Activated CD4-positive, alpha-beta T cell treated with anti-CD3 and anti-CD28 coated beads, Interleukin-2, amount 10 ng/mL, durations not matched to agents 7 days and 5 days (primary cell): ENCODE data around the gene CACYBP. TPM values are rescaled to one million over a fixed set of nuclear protein-coding genes. Genes with fewer than 3 reads are reported as not detected.

Experiments used
- CTCF ChIA-PET: fragments of 350-600 bp; sonication (Branson Sonifier 250); formaldehyde crosslinking; loops from one replicate; lab custom pipeline; 2021; ENCODE audit warnings: antibody characterized with exemption; lab: Charles Lee
- POLR2A ChIA-PET: fragments of 350-600 bp; sonication (Branson Sonifier 250); formaldehyde crosslinking; loops from one replicate; lab custom pipeline; 2021; ENCODE audit warnings: antibody characterized with exemption; lab: Charles Lee
- DNase-seq: peaks from one replicate; pipeline ENCODE4 v3.0.0-alpha.2; 2020
- H3K27ac Mint-ChIP-seq: one replicate; pipeline ENCODE4 v1.8.0; 2021; ENCODE audit warnings: mild to moderate bottlenecking, moderate library complexity, mixed read lengths
- H3K27me3 Mint-ChIP-seq: one replicate; pipeline ENCODE4 v1.8.0; 2021; ENCODE audit warnings: mixed read lengths
- H3K36me3 Mint-ChIP-seq: one replicate; pipeline ENCODE4 v1.8.0; 2021; ENCODE audit warnings: low read depth, mixed read lengths
- H3K4me1 Mint-ChIP-seq: one replicate; pipeline ENCODE4 v1.8.0; 2021; ENCODE audit warnings: mixed read lengths
- H3K4me3 Mint-ChIP-seq: one replicate; pipeline ENCODE4 v1.8.0; 2021; ENCODE audit warnings: mild to moderate bottlenecking, moderate library complexity, mixed read lengths
- H3K9me3 Mint-ChIP-seq: one replicate; pipeline ENCODE4 v1.8.0; 2021; ENCODE audit warnings: mixed read lengths
- total RNA-seq, 2 experiments: library from RNA; stranded (reverse); gene quantifications; one replicate each; pipeline ENCODE4 v1.2.3, GENCODE V29; 2021

Gene CACYBP
- 100 to 1,000 TPM; 198 to 207 TPM for total RNA-seq

GRCh38 chr1:174999936-175000696 is at the start of gene CACYBP:
TSS of gene CACYBP (plus strand) at chr1:174999947. CDS start at chr1:175000181, 234 bp downstream.
- Mint-ChIP-seq H3K4me3 (no peak within 1 kb of the TSS), H3K27ac (no peak within 1 kb of the TSS), H3K9me3 (no peaks in the 10 kb centered on the region), H3K36me3 (peaks cover 23% of the 10 kb centered on the region), H3K4me1 (peaks cover 47% of the 10 kb centered on the region), H3K27me3 (no peaks in the 10 kb centered on the region)
- ChIA-PET POLR2A (interaction anchor here (0.6 to 1.8 kb wide), 4 partner anchors 11 to 200 kb away, joined by 3 to 10 read pairs (median 6); partner anchors contain the start of gene MRPS14), CTCF (interaction anchor here (1.1 to 2.9 kb wide), 10 partner anchors 9 to 200 kb away, joined by 3 to 13 read pairs (median 7); partner anchors contain the start of gene MRPS14)
- peak; percentile 45 for DNase-seq

GRCh38 chr1:174953285-174954072 is 46.3 kb upstream of the CACYBP start:
- H3K27me3 Mint-ChIP-seq = no peaks in the 10 kb centered on the region
- DNase-seq = no peak
- no peak overlapping the region for H3K4me3 Mint-ChIP-seq
- no peaks in the 10 kb centered on the region for H3K9me3 Mint-ChIP-seq
- CTCF ChIA-PET = interaction anchor here (0.9 to 1.0 kb wide), 2 partner anchors 24 to 76 kb away, joined by 3 read pairs; no protein-coding TSS in a partner anchor
- peaks cover 8% of the 10 kb centered on the region for H3K36me3 Mint-ChIP-seq
- H3K4me1 Mint-ChIP-seq = peaks cover 30% of the 10 kb centered on the region
- POLR2A ChIA-PET = no interaction called here
- H3K27ac Mint-ChIP-seq = no peak overlapping the region

- Mint-ChIP-seq H3K9me3 (no peaks in the 10 kb centered on the region), H3K27ac (no peak overlapping the region), H3K36me3 (peaks cover 8% of the 10 kb centered on the region), H3K4me1 (peaks cover 35% of the 10 kb centered on the region), H3K4me3 (no peak overlapping the region), H3K27me3 (no peaks in the 10 kb centered on the region)
- ChIA-PET POLR2A (no interaction called here), CTCF (no interaction called here)
- DNase-seq = no peak
Measured at GRCh38 chr1:174954073-174954460, 45.7 kb upstream of the CACYBP start.

- no peak for DNase-seq
- Mint-ChIP-seq H3K4me1 (peaks cover 35% of the 10 kb centered on the region), H3K27ac (no peak overlapping the region), H3K36me3 (peaks cover 8% of the 10 kb centered on the region), H3K4me3 (no peak overlapping the region), H3K27me3 (no peaks in the 10 kb centered on the region), H3K9me3 (no peaks in the 10 kb centered on the region)
- ChIA-PET CTCF (no interaction called here), POLR2A (no interaction called here)
Measured at GRCh38 chr1:174954671-174955669, 44.8 kb upstream of the CACYBP start.

GRCh38 chr1:174956086-174956485 is 43.7 kb upstream of the CACYBP start:
- ChIA-PET POLR2A (no interaction called here), CTCF (interaction anchor here (0.6 kb wide), 1 partner anchor 22 kb away, joined by 5 read pairs; no protein-coding TSS in a partner anchor)
- no peaks in the 10 kb centered on the region for H3K9me3 Mint-ChIP-seq
- no peak for DNase-seq
- H3K4me1 Mint-ChIP-seq = peaks cover 35% of the 10 kb centered on the region
- H3K36me3 Mint-ChIP-seq = peaks cover 9% of the 10 kb centered on the region
- no peak overlapping the region for H3K27ac Mint-ChIP-seq
- H3K27me3 Mint-ChIP-seq = no peaks in the 10 kb centered on the region
- H3K4me3 Mint-ChIP-seq = no peak overlapping the region

- ChIA-PET CTCF (no interaction called here), POLR2A (no interaction called here)
- no peaks in the 10 kb centered on the region for H3K27me3 Mint-ChIP-seq
- peaks cover 35% of the 10 kb centered on the region for H3K4me1 Mint-ChIP-seq
- peak overlapping the region; percentile 81 for H3K27ac Mint-ChIP-seq
- peaks cover 9% of the 10 kb centered on the region for H3K36me3 Mint-ChIP-seq
- DNase-seq = no peak
- no peak overlapping the region for H3K4me3 Mint-ChIP-seq
- H3K9me3 Mint-ChIP-seq = no peaks in the 10 kb centered on the region
Measured at GRCh38 chr1:174956976-174957375, 42.8 kb upstream of the CACYBP start.

- H3K4me1 Mint-ChIP-seq = peaks cover 35% of the 10 kb centered on the region
- POLR2A ChIA-PET = no interaction called here
- H3K27ac Mint-ChIP-seq = peak overlapping the region; percentile 81
Measured at GRCh38 chr1:174957829-174958228, 41.9 kb upstream of the CACYBP start.

GRCh38 chr1:174958396-174958795 is 41.4 kb upstream of the CACYBP start:
- ChIA-PET POLR2A (no interaction called here), CTCF (interaction anchor here (0.8 kb wide), 1 partner anchor 45 kb away, joined by 3 read pairs; no protein-coding TSS in a partner anchor)
- Mint-ChIP-seq H3K4me1 (peaks cover 38% of the 10 kb centered on the region), H3K27me3 (no peaks in the 10 kb centered on the region), H3K9me3 (no peaks in the 10 kb centered on the region), H3K36me3 (peaks cover 11% of the 10 kb centered on the region), H3K4me3 (no peak overlapping the region), H3K27ac (peak overlapping the region; percentile 4)
- no peak for DNase-seq

More at GRCh38 chr1:174957829-174958228, 41.9 kb upstream of the CACYBP start:
- H3K27me3 Mint-ChIP-seq = no peaks in the 10 kb centered on the region
- no peaks in the 10 kb centered on the region for H3K9me3 Mint-ChIP-seq
- DNase-seq = no peak
- peak overlapping the region; percentile 39 for H3K4me3 Mint-ChIP-seq
- CTCF ChIA-PET = interaction anchor here (0.7 to 0.8 kb wide), 2 partner anchors 29 to 45 kb away, joined by 3 read pairs; no protein-coding TSS in a partner anchor
- peaks cover 9% of the 10 kb centered on the region for H3K36me3 Mint-ChIP-seq

- peaks cover 11% of the 10 kb centered on the region for H3K36me3 Mint-ChIP-seq
Measured at GRCh38 chr1:174960362-174960761, 39.4 kb upstream of the CACYBP start.

GRCh38 chr1:174963529-174964125 is 36.1 kb upstream of the CACYBP start:
- Mint-ChIP-seq H3K27me3 (no peaks in the 10 kb centered on the region), H3K36me3 (peaks cover 5% of the 10 kb centered on the region), H3K9me3 (no peaks in the 10 kb centered on the region), H3K4me1 (peaks cover 54% of the 10 kb centered on the region), H3K27ac (peak overlapping the region; percentile 97), H3K4me3 (no peak overlapping the region)
- DNase-seq = peak; percentile 18
- ChIA-PET POLR2A (no interaction called here), CTCF (interaction anchor here (0.7 to 2.0 kb wide), 3 partner anchors 11 to 1534 kb away, joined by 3 to 6 read pairs (median 4); no protein-coding TSS in a partner anchor)

More at GRCh38 chr1:174960362-174960761, 39.4 kb upstream of the CACYBP start:
- CTCF ChIA-PET = no interaction called here
- Mint-ChIP-seq H3K27me3 (no peaks in the 10 kb centered on the region), H3K27ac (no peak overlapping the region), H3K9me3 (no peaks in the 10 kb centered on the region), H3K4me1 (peaks cover 43% of the 10 kb centered on the region), H3K4me3 (no peak overlapping the region)
- POLR2A ChIA-PET = no interaction called here
- no peak for DNase-seq

- H3K9me3 Mint-ChIP-seq = no peaks in the 10 kb centered on the region
- peaks cover 59% of the 10 kb centered on the region for H3K4me1 Mint-ChIP-seq
- peak; percentile 53 for DNase-seq
- CTCF ChIA-PET = interaction anchor here (0.9 to 2.0 kb wide), 2 partner anchors 11 to 21 kb away, joined by 3 to 6 read pairs; no protein-coding TSS in a partner anchor
- POLR2A ChIA-PET = no interaction called here
- H3K36me3 Mint-ChIP-seq = peaks cover 7% of the 10 kb centered on the region
- peak overlapping the region; percentile 97 for H3K27ac Mint-ChIP-seq
- H3K4me3 Mint-ChIP-seq = peak overlapping the region; percentile 79
- H3K27me3 Mint-ChIP-seq = no peaks in the 10 kb centered on the region
Measured at GRCh38 chr1:174964261-174964971, 35.3 kb upstream of the CACYBP start.
